GM18505 (cell line): ENCODE measurements around the gene LRTM2.

Source experiments
- ATAC-seq: cut with Tn5 transposase; IDR thresholded peaks from one replicate; pipeline ENCODE4 v1.9.1; 2021; ENCODE audit not compliant: unreplicated experiment
- POLR2A ChIP-seq: IDR thresholded peaks from 4 replicates; pipeline ENCODE4 v1.6.1; 2011; ENCODE audit warnings: borderline replicate concordance; ENCODE audit not compliant: insufficient read depth, insufficient read length; ENCODE audit errors: extremely low read depth

The LRTM2 gene

DNA sequence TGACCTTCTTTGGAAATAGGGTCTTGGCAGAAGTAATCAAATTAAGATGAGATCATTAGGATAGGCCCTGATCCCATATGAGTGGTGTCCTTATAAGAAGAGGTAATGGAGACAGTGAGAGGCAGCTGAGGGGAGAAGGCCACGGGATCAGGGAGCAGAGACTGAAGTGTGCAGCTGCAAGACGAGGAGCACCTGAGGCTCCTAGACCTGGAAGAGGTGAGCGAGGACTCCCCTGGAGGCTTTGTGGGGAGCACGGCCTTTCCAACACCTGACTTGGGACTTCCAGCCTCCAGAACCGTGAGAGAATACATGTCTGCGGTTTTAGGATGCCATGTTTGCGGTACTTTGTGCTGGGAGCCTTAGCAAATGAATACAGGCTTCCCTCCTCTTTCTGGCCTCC lies 37.5 kb downstream of the LRTM2 start:
- TF ChIP-seq POLR2A = no peak
- no peak for ATAC-seq

DNA sequence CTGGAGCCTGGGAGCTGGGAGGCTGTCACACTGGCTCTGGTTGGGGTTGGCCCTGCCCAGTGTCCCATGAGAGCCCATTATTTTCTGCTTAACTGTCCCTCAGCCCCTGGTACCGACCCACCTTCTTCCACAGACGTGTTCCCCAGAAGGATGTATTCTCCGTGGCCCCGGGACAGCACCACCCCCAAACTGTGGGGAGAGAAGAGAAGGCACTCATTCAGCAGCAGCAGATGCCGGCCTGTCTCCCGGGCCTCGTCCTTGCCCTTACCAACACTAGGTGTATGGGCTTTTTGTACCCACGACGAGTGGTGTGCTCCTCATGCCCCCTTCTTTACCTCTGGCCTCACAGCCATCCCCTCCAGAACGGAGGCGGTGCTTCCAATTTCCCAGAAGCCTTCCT lies 38.1 kb downstream of the LRTM2 start:
- TF ChIP-seq POLR2A = no peak
- no peak for ATAC-seq

DNA sequence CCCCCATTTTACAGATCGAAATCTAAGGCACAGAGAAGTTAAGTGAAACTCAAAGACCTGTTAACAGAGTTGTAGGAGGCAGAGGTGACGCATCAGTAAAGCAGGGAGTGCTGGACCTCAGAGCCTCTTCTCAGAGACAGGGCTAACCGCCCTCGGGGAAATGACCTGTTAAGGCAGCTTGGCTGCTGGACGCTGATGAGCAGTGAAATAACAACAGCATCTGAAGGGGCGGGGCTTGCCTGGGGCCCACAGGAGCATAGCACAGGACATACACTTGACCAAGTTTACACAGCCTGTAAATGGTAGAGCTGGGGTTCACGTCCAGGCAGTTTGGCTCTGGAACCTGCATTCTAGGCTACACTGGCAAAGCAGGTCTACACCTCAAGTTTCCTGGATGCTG lies 39.3 kb downstream of the LRTM2 start:
- ATAC-seq = no peak

DNA sequence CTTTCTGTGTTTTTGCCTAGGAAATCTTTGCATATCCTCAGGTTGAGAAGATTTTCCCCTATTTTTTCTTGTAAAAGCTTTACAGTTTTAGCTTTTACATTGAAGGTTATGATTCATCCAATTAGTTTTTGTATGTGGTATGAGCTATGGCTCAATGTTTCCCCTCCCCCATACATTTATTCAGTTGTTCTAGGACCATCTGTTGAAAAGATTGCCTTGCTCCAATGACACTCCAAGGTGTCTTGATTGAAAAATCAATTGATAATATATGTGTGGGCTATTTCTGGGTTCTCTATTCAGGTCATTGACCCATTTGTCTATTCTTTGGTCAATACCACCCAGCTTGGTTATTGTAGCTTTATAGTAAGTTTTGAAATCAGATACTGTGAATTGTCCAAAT lies 42.6 kb downstream of the LRTM2 start:
- TF ChIP-seq POLR2A = no peak
- no peak for ATAC-seq

More for the DNA sequence above, 39.3 kb downstream of the LRTM2 start:
- TF ChIP-seq POLR2A = no peak

GRCh38 chr12:1863823-1864222 lies 43.5 kb downstream of the LRTM2 start:
- no peak for ATAC-seq
- no peak for TF ChIP-seq POLR2A

- no peak for ATAC-seq
- TF ChIP-seq POLR2A = no peak
These were observed 44.1 kb downstream of the LRTM2 start for GRCh38 chr12:1864456-1864855.

DNA sequence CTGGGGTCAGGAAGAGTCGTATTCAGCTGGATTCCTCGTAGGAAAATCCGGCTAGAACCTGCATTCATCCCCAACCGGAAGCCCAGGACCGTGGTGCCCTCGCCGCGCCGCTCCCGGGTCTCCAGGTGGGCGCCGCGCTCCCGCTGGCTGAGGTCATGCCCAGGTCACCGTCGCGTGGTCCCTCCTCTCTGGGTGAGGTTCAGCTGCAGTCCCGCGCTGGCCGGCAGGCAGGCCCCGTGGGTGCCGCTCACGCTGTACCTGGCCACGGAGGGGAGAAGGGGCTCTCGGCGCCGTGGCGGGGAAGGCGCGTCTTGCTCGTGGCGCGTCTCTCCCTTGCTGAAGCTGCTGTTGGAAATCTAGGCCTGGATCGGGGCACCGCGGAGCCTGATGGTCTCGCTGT lies 44.5 kb downstream of the LRTM2 start:
- ATAC-seq = no peak
- no peak for TF ChIP-seq POLR2A

- ATAC-seq = no peak
- TF ChIP-seq POLR2A = no peak
These were observed 45.0 kb downstream of the LRTM2 start for GRCh38 chr12:1865284-1865866.

DNA sequence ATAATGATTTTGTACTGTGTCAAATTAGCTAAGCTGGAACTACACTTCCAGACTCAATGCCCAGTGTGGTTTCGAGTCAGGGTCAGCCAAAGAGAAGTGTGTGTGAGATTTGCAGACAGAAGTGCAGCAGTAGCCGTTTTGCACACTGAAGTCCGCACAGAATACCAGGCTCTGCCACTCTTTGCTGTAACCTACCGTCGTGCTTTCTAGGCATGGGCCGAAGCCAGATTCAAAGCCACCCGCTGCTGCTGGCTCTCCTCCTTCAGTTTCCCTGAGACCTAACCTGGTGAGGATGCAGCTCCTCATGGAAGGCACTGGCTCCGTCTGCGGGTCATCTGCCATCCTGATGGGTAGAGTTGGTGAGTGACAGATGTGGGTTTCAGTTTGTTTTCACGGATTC lies 48.8 kb downstream of the LRTM2 start:
- TF ChIP-seq POLR2A = no peak
- ATAC-seq = no peak

DNA sequence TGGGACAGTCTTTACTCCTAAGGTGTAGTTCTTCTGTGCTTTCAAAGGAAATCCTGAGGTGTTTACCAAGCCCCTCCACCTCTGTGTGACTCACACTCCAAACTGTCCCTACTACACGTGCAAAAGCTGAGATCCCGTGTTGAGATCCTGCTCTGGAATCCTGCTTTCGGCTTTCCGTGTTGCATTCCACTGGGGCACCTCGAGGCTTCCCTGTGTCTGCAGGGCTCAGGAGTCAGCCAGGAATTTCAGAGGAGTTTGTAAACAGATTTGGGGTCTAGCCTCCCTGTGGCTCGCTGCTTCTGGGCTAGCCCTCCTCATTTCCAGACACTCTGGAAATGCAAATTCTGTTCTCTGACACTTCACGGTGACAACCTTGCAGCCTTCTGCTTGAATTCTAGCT lies 49.7 kb downstream of the LRTM2 start:
- no peak for TF ChIP-seq POLR2A
- ATAC-seq = no peak

DNA sequence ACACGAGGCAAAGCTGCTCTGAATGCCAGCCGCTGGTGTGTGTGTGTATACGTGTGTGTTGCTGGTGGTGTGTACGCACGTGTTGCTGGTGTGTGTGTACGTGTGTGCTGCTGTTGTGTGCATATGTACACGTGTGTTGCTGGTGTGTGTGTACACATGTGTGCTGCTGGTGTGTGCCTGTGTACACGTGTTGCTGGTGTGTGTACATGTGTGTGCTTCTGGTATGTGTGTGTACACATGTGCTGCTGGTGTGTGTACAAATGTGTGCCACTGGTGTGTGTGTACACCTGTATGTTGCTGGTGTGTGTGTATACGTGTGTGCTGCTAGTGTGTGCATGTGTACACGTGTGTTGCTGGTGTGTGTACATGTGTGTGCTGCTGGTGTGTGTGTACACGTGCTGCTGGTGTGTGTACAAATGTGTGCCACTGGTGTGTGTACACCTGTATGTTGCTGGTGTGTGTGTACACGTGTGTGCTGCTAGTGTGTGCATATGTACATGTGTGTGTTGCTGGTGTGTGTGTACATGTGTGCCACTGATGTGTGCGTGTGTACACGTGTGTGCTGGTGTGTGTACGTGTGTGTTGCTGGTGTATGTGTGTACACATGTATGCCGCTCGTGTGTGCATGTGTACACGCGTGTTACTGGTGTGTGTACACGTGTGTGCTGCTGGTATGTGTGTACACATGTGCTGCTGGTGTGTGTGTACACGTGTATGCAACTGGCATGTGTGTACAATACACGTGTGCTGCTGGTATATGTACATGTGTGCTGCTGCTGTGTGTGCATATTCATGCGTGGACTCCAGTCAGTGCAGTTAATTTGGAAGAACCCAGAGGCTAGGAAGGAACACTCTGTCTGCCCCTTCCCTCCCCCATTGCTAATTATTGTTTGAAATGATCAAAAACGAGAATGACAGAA lies 50.9 kb downstream of the LRTM2 start:
- TF ChIP-seq POLR2A = no peak
- no peak for ATAC-seq

DNA sequence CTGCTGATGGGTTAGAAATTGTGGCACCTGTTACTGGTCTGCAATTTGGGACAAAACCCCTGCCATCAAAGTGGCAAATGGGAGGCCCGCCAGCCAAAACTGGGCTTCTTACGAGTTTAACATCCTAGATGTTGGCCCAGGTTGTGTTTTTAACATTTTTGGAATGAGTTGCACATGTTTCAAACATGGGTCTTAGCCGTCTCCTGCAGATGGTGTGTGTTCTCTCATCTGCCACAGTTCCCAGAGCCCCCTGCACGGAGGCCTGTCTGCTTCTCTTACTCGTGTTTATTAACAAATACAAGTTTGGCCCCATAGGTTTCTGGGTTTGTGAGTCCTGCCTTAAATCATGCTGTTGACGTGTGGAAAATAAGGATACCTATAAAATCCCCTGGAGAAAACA lies 51.6 kb downstream of the LRTM2 start:
- no peak for ATAC-seq
- TF ChIP-seq POLR2A = no peak

- no peak for ATAC-seq
- TF ChIP-seq POLR2A = no peak
These were observed 52.1 kb downstream of the LRTM2 start for GRCh38 chr12:1872448-1872847.

DNA sequence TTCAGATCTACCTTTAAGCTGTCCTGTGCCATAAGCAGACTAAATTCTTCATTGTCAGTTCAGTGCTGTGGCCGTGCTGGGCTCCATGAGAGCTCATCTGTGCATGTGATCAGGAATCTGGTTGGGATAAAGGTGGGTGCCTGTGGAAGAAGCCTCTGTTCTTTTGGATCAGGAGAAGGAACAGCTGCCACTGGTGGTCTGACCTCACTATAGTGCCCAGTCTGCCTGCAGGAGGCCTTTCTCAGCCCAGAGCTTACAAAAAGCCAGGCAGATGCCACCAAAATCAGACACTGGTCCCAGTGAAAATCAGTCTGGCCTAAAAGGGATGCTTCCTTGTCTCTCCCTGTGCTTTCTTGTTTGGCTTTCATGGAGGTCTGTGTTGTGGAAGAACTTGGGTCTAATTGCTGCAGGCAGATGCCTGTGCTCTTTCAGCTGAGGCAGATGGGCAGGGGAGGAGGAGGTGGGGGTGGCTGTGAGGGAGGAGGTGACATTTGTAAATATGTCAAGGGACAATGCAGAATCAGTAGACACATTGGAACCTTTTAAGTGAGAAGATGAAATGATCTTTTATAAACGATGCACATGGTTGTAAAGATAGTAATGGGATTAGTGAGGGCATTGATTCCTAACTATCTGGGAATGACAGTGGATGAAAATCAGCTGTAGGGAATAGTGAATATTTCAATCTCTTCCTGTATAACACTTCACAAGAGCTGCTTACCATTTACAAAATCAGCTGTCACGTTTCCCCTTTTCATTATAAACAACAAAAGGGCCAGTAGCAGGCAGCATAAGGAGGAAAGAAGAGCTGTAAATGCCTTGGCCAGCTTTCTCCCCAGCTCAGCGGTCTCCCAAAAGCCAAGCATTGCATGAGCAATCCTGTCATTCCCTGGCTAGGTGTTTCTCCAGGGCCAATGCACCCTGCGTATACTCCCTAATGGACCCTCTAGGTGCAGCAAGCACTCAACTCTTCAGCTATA lies 53.5 kb downstream of the LRTM2 start:
- TF ChIP-seq POLR2A = no peak
- no peak for ATAC-seq

- no peak for TF ChIP-seq POLR2A
- ATAC-seq = no peak
These were observed 55.2 kb downstream of the LRTM2 start for GRCh38 chr12:1875608-1876007.
